Gastrocnemius medialis (tissue), 4 donors: ENCODE results near the gene CIART. TPM values are rescaled to one million over a fixed set of nuclear protein-coding genes. Genes with fewer than 3 reads are reported as not detected.

ENCODE experiments used
- ATAC-seq, 2 donors: fragments of 150-250 bp; one replicate each; pipeline ENCODE4 v1.9.1; 2016
- DNase-seq, 2 donors: peaks; one replicate each; pipeline ENCODE4 v3.0.0-alpha.2; 2019
- H3K27ac ChIP-seq, 4 donors: fragments of 200-600 bp; sonication (generic); 1 replicate in 1 of 4; 2 replicates in 3 of 4; pipeline ENCODE4 v1.5.1; 2016 to 2018; ENCODE audit warnings: mild to moderate bottlenecking in 2 of 4, moderate library complexity in 1 of 4
- H3K27me3 ChIP-seq, 3 donors: fragments of 200-600 bp; sonication (generic) in 2 of 3; 1 replicate in 1 of 3; 2 replicates in 2 of 3; pipeline versions ENCODE4 v1.5.1 to v1.6.0; 2016 to 2019; ENCODE audit warnings: mild to moderate bottlenecking in 1 of 3, moderate library complexity in 1 of 3
- H3K36me3 ChIP-seq, 2 donors: fragments of 200-600 bp; sonication (generic) in 1 of 2; one replicate each; pipeline ENCODE4 v1.5.1; 2017 to 2018
- H3K4me1 ChIP-seq, 2 donors: fragments of 200-600 bp; sonication (generic) in 1 of 2; one replicate each; pipeline ENCODE4 v1.5.1; 2016 to 2017; ENCODE audit warnings: mild to moderate bottlenecking in 2 of 2
- H3K4me3 ChIP-seq, 4 donors: fragments of 200-600 bp; sonication (generic) in 3 of 4; 1 replicate in 1 of 4; 2 replicates in 3 of 4; pipeline ENCODE4 v1.5.1; 2016 to 2019; ENCODE audit warnings: mild to moderate bottlenecking in 2 of 4
- H3K9me3 ChIP-seq, 3 donors: fragments of 200-600 bp; sonication (generic) in 2 of 3; 1 replicate in 1 of 3; 2 replicates in 2 of 3; pipeline ENCODE4 v1.5.1; 2016 to 2019
- POLR2A ChIP-seq, 2 donors: fragments of 450-650 bp; IDR thresholded peaks; one replicate each; pipeline ENCODE4 v1.6.1; 2017; ENCODE audit warnings: antibody characterized with exemption in 2 of 2, mild to moderate bottlenecking in 2 of 2, moderate library complexity in 2 of 2
- in situ Hi-C, 4 donors: fragments of 200-750 bp; cut with MboI; loops; one replicate each; pipeline versions ENCODE4 v1.15.0 to v1.8.0; 2017; ENCODE audit warnings: low sequenced_read_pairs in 4 of 4
- intact Hi-C: fragments of 100-400 bp; cut with DNase I; formaldehyde crosslinking; loops from one replicate; pipeline ENCODE4 v1.15.1; 2023; ENCODE audit warnings: low total_unique reads
- total RNA-seq, 4 donors: library from RNA; depleted of rRNA; stranded (reverse); fragments of >200 nt; gene quantifications; one replicate each; pipeline versions ENCODE4 v1.1.0 to v1.2.3, GENCODE V29; 2016
- TF ChIP-seq, protein P1 (sequence below), 5 experiments: fragments of 450-650 bp in 3 of 5; fragments of 200-600 bp in 2 of 5; sonication (generic) in 2 of 5; IDR thresholded peaks in 4 of 5; conservative IDR thresholded peaks in 1 of 5; 1 replicate in 4 of 5; 2 replicates in 1 of 5; pipeline ENCODE4 v1.5.1; 2016 to 2019; ENCODE audit warnings: antibody characterized with exemption in 5 of 5, mild to moderate bottlenecking in 3 of 5, moderate library complexity in 3 of 5

The CIART gene
- total RNA-seq, 4 donors from 2014 or later, result 8.2 to 15.8 (median 11.7) TPM

DNA sequence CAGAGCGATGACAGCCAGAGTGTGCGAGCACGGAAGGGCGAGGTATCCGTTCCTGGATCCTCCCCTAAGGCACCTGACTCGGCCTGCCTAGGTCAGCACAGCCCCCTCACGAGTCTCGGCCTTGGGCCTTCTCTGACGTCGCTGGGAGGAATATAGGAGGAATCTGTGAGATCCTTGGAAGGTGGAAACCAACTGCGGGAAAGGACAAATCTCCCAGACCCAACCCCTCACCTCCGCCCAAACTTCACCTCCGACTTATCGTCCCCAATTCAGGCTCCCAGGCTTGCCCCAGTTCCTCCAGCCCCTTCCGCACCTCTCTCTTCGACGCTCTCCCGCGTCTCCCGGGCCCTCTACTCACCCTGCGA lies 14.0 kb upstream of the CIART start:
- intact Hi-C loops (loop anchor here (1.0 kb wide), 1 partner anchor 14 kb away; the partner anchor contains the start of gene CIART), in situ Hi-C loops (no loop called here)
- DNase-seq (peak; percentile 64 to 65), ATAC-seq (peak; percentile 59 to 66)
- H3K27ac ChIP-seq, result peak overlapping the region; percentile 94 to 99 (median 98)
- H3K4me1 ChIP-seq, result peaks cover 10 to 35% of the 10 kb centered on the region in 2 donors
- TF ChIP-seq, protein P1, sequence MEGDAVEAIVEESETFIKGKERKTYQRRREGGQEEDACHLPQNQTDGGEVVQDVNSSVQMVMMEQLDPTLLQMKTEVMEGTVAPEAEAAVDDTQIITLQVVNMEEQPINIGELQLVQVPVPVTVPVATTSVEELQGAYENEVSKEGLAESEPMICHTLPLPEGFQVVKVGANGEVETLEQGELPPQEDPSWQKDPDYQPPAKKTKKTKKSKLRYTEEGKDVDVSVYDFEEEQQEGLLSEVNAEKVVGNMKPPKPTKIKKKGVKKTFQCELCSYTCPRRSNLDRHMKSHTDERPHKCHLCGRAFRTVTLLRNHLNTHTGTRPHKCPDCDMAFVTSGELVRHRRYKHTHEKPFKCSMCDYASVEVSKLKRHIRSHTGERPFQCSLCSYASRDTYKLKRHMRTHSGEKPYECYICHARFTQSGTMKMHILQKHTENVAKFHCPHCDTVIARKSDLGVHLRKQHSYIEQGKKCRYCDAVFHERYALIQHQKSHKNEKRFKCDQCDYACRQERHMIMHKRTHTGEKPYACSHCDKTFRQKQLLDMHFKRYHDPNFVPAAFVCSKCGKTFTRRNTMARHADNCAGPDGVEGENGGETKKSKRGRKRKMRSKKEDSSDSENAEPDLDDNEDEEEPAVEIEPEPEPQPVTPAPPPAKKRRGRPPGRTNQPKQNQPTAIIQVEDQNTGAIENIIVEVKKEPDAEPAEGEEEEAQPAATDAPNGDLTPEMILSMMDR (IDR thresholded peaks at IDR 0.05 in 4 of 5, conservative IDR thresholded peaks at IDR 0.05 in 1 of 5), result no peak
- TF ChIP-seq POLR2A (IDR thresholded peaks at IDR 0.05), result no peak
- peaks cover 2 to 32% of the 10 kb centered on the region in 2 donors for H3K36me3 ChIP-seq
- H3K9me3 ChIP-seq, result no peaks in the 10 kb centered on the region
- H3K4me3 ChIP-seq, result peak overlapping the region; percentile 69 to 99 (median 94)
- H3K27me3 ChIP-seq, result no peaks in the 10 kb centered on the region

DNA sequence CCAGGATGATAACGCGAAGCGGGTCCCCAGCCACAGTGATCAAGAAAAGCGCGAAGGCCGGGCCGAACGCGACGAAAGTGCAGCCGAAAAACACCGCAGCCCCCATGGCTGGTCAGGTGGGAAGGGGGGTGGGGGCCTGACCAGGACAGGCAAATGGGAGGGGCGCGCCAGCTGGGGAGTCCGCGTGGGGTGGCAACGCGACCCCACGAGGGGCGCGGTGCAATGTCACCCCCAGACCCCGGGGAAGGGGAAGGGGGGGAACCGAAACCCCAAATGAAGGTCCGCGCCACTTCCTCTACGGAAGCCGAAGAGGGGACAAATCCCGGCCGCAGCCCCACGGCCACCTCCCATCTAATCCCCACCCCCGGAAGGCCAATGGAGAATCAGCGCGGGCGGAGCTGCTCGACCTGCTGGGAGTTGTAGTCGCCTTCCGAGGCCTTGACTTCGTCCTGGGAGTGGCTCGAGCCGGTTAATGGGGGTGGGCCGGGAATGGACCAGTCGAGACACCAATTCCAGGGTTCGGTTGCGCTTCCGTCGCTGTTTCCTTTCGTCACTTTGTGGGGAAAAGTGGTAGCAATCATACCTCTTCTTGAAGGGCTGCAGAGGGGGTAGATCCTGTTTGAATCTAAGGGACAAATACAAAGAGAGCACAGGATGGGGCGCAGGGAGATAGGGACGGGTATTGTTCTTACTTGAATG lies 13.5 kb upstream of the CIART start, which contains the start of gene APH1A:
APH1A (minus strand) TSS at position 312 of the 699 bp plus-strand sequence; CDS start at position 106, 206 bp downstream.
- Histone ChIP-seq H3K27ac (peak within 1 kb of the TSS; percentile 94 to 99 (median 98)), H3K4me1 (peaks cover 10 to 40% of the 10 kb centered on the region in 2 donors), H3K27me3 (no peaks in the 10 kb centered on the region), H3K4me3 (peak within 1 kb of the TSS; percentile 69 to 99 (median 94)), H3K9me3 (no peaks in the 10 kb centered on the region), H3K36me3 (peaks cover 2 to 32% of the 10 kb centered on the region in 2 donors)
- DNase-seq, result peak; percentile 97 to 98
- peak; percentile 95 to 96 for ATAC-seq
- in situ Hi-C loops, result no loop called here
- peak; percentile 76 to 83 for TF ChIP-seq POLR2A (IDR thresholded peaks at IDR 0.05)
- TF ChIP-seq, protein P1 (IDR thresholded peaks at IDR 0.05 in 4 of 5, conservative IDR thresholded peaks at IDR 0.05 in 1 of 5), result no peak
- intact Hi-C loops, result loop anchor here (1.0 kb wide), 3 partner anchors 13 to 33 kb away; partner anchors contain the start of genes ANP32E and CIART

DNA sequence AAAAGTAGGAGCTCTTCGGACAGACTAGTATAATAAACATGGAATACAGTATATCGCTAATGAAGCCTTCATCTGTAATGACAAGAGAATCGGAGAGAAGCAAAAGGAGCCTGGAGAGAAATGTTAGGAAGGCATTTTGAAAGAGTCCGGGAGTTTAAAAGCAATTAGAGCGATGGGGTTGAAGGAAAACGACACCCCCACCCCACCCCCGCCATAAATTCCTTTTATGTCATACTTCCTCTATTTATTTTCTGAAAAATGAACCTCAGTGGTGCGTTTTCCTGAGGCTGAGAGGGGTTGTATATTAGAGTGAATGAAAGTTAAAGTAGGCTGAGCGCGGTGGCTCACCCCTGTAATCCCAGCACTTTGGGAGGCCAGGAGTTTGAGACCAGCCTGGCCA lies 12.9 kb upstream of the CIART start:
- in situ Hi-C loops, result no loop called here

DNA sequence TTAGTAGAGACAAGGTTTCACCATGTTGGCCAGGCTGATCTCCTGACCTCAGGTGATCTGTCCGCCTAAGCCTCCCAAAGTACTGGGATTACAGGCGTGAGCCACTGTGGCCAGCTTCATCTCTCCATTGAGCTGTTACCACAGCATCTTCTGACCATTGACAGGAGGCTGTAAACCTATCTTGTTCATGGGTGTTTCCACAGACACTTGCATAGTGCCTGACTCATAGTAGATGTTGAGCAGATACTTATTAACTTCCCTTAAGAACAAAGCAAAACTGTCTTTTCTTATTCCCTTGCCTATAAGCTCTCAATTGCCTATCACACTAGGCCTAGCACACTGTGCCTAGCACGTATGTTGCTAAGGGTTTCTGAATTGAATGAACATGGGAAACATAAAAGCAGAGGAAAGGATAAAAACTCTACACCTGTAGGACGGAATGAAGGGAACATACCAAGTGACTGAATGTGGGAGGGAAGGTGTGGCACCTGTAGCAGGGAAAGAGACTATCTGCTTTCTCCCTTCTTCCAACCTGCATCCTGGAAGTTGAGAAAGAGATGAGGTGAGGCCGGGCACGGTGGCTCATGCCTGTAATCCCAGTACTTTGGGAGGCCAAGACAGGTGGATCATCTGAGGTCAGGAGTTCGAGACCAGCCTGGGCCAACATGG lies 10.9 kb upstream of the CIART start:
- intact Hi-C loops (no loop called here), in situ Hi-C loops (no loop called here)
- ATAC-seq, result no peak
- Histone ChIP-seq H3K36me3 (peaks cover 0 to 8% of the 10 kb centered on the region in 2 donors), H3K4me3 (no peak overlapping the region), H3K4me1 (peaks cover 10 to 43% of the 10 kb centered on the region in 2 donors), H3K27ac (peak overlapping the region; percentile 35 to 75 (median 65)), H3K27me3 (no peaks in the 10 kb centered on the region), H3K9me3 (no peaks in the 10 kb centered on the region)
- TF ChIP-seq, protein P1 (IDR thresholded peaks at IDR 0.05 in 4 of 5, conservative IDR thresholded peaks at IDR 0.05 in 1 of 5), result no peak
- TF ChIP-seq POLR2A (IDR thresholded peaks at IDR 0.05), result no peak
- no peak for DNase-seq

More for the DNA sequence above, 12.9 kb upstream of the CIART start:
- intact Hi-C loops, result loop anchor here (1.0 kb wide), 2 partner anchors 13 to 33 kb away; partner anchors contain the start of gene ANP32E
- peak overlapping the region; percentile 69 to 99 (median 94) for H3K4me3 ChIP-seq
- H3K36me3 ChIP-seq, result peaks cover 2 to 28% of the 10 kb centered on the region in 2 donors
- no peak for TF ChIP-seq POLR2A (IDR thresholded peaks at IDR 0.05)
- TF ChIP-seq, protein P1 (IDR thresholded peaks at IDR 0.05 in 4 of 5, conservative IDR thresholded peaks at IDR 0.05 in 1 of 5), result no peak
- no peaks in the 10 kb centered on the region for H3K9me3 ChIP-seq
- H3K4me1 ChIP-seq, result peaks cover 10 to 43% of the 10 kb centered on the region in 2 donors
- peak overlapping the region; percentile 94 to 99 (median 98) for H3K27ac ChIP-seq
- DNase-seq (no peak), ATAC-seq (no peak)
- H3K27me3 ChIP-seq, result no peaks in the 10 kb centered on the region
